KOPT-K1 (cell line): Measurements from ENCODE around the gene ABHD8.
"Not testable (repeated sequence)": the region's sequence is repeated elsewhere in the genome, so short reads cannot be mapped to it uniquely, and the experiment has no call there.

ENCODE experiments used
- H3K27ac ChIP-seq: fragments of 200-600 bp; sonication (generic); 2 replicates; pipeline ENCODE4 v1.5.1; 2016; ENCODE audit warnings: antibody characterized with exemption, mild to moderate bottlenecking, low read depth, low read length; ENCODE audit not compliant: poor library complexity, severe bottlenecking
- H3K36me3 ChIP-seq: fragments of 200-600 bp; sonication (generic); 2 replicates; pipeline ENCODE4 v1.5.1; 2017; ENCODE audit warnings: antibody characterized with exemption, mild to moderate bottlenecking, low read length, moderate library complexity; ENCODE audit not compliant: insufficient read depth
- H3K9me3 ChIP-seq: fragments of 200-600 bp; sonication (generic); 2 replicates; pipeline ENCODE4 v1.5.1; 2017; ENCODE audit warnings: antibody characterized with exemption, low read length, mild to moderate bottlenecking; ENCODE audit not compliant: insufficient read depth, poor library complexity, severe bottlenecking

Gene ABHD8

DNA sequence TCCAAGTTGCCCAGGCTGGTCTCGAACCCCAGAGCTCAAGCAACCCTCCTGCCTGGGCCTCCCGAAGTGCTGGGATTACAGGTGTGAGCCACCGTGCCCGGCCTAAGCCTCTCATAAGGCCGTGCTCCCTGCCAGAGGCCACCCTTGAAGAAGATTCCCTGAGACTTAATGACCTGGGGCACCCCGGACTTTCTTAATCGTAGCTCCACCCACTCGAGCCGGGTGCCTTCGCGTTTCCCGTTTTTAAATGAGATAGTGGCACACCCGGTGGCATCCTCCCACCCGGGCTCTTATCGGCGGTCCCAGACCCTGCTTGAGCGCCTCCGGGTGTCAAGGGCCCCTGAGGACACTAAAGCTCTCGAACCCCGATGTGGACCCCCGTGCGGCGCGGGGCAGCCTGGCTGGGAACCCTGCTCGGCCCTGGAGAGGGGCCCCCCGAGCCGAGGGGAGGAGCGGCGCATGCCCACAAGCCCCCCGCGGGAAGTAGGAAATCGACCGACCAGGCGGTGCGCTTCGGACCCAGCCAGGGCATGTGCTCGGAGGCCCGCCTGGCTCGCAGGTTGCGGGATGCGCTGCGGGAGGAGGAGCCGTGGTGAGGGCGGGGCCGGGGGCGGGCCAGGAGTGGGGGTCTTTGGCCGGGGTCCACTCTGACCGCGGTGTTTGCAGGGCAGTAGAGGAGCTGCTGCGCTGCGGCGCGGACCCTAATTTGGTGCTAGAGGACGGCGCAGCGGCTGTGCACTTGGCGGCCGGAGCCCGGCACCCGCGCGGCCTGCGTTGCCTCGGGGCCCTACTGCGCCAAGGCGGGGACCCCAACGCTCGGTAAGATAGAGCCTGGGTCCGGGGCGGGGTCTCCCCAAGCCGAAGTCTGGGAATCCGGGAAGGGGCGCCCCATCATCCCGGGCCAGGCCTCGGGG lies 21.6 kb downstream of the ABHD8 start, which contains the start of gene ANKLE1:
TSS of gene ANKLE1 (plus strand) at position 511 of the 914 bp plus-strand sequence. CDS start at position 531, 20 bp downstream.
- peaks cover 60% of the 10 kb centered on the region for H3K36me3 ChIP-seq
- H3K27ac ChIP-seq, result peak within 1 kb of the TSS; percentile 64
- no peaks in the 10 kb centered on the region for H3K9me3 ChIP-seq

DNA sequence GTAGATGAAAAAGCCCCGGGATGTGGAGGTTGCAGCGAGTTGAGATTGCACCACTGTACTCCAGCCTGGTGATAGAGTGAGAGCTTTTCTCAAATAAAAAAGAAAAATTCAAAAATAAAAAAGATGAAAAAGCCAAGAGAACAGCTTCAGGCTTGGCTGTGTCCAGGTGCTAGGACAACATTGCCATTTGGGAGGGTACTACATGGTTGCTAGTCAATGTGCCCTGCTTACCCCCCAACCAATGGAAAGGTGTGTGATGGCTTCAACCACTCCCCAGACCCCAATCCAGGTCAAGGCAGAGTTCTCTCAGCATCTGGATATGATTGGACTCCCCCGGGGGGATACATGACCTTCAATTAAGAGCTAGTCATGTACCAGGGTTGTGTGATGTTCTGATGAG lies 23.8 kb downstream of the ABHD8 start:
- Histone ChIP-seq H3K9me3 (no peaks in the 10 kb centered on the region), H3K36me3 (peaks cover 61% of the 10 kb centered on the region), H3K27ac (no peak overlapping the region)

DNA sequence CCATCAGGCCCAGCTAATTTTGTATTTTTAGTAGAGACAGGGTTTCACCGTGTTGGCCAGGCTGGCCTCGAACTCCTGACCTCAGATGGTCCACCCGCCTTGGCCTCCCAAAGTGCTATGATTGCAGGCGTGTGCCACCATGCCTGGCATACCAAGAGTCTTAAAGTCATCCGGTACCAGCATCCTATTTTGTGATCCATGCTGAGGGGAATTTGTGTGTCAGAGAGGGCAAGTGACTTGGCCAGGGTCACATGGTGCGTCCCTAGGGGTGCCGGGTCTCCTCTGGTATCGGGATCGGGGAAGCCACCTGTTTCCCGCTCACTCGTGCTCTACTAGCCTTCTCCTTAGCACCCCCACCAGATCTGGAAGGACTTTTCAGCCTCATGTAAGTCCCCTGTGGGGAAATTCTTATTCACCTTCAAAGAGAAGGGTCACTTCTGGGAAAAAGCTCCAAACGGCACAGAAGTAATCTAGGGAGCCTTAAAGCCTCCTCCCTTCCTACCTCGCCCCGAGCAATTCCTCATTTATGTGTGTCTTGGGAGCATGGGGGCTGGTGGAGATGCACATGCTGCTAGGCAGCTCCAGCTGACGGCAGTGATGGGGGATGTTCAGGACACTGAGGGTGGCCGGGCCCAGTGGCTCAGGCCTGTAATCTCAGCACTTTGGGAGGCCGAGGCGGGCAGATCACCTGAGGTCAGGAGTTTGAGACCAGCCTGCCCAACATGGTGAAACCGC lies 27.6 kb downstream of the ABHD8 start:
- peaks cover 77% of the 10 kb centered on the region for H3K36me3 ChIP-seq

DNA sequence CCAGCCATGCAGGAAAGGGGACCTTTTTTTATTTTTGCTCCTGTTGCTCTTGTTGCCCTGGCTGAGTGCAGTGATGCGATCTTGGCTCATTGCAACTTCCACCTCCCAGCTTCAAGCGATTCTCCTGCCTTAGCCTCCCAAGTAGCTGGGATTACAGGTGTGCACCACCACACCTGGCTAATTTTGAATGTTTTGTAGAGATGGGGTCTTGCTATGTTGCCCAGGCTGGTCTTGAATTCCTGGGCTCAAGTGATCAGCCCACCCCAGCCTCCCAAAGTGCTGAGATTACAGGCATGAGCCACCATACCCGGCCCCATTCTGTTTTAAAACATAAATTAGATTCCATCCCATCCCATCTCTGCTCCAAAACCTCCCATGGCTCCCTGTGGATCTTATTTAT lies 28.3 kb downstream of the ABHD8 start:
- not testable (repeated sequence) for H3K9me3 ChIP-seq, H3K27ac ChIP-seq
- peaks cover 83% of the 10 kb centered on the region for H3K36me3 ChIP-seq

More for the DNA sequence above, 27.6 kb downstream of the ABHD8 start:
- Histone ChIP-seq H3K27ac (no peak overlapping the region), H3K9me3 (no peaks in the 10 kb centered on the region)

DNA sequence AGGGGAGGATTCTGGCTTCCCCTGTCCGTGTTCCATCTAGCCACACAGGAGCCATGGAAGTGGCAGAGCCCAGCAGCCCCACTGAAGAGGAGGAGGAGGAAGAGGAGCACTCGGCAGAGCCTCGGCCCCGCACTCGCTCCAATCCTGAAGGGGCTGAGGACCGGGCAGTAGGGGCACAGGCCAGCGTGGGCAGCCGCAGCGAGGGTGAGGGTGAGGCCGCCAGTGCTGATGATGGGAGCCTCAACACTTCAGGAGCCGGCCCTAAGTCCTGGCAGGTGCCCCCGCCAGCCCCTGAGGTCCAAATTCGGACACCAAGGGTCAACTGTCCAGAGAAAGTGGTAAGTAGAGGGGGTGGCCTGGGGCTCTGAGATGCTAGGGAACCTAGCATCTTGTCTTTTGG lies 34.5 kb downstream of the ABHD8 start:
- Histone ChIP-seq H3K36me3 (peaks cover 42% of the 10 kb centered on the region), H3K27ac (peak overlapping the region; percentile 73), H3K9me3 (no peaks in the 10 kb centered on the region)

DNA sequence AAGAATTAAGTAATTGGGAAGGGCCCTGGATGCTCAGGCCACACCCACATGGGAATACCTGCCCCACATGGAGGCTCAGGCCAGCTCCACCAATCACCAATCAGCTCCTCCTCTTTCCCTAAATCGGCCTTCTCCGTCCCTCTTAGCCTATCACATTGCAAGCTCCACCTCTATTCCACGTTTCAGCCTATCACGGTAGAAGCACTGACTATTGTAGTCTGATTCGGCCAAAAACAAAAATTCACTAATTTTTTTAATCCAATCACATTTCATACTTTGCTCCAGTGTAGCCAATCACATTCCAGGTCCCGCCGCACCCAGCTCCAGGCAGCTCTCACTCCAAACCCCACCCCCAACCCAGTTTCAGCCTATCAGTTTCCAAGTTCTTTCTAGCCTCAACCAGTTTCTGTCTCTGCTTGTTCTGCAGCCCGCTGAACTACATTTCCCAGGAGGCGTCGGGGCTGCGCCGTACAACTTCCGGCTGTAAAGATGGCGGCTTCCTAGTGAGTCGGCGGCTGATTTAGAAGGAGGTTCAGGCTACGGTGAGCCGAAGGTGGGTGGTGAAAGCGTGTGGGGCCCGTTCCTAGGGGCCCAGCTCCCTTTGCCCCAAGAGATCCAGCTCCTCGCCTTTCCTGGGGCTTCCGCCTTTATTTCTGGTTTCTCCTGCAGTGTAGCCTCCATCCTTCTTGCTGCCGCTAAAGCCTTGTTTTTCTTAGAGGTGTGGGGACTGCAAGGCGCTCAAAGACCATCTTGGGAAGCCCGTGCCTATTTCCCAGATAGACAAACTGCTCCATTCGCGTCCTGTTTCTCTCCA lies 36.0 kb downstream of the ABHD8 start, which contains the start of gene BABAM1:
TSS of gene BABAM1 (plus strand) at position 469 of the 814 bp plus-strand sequence. CDS start 1,364 bp downstream, outside the sequence.
- Histone ChIP-seq H3K9me3 (no peaks in the 10 kb centered on the region), H3K36me3 (peaks cover 29% of the 10 kb centered on the region), H3K27ac (peak within 1 kb of the TSS; percentile 73)

DNA sequence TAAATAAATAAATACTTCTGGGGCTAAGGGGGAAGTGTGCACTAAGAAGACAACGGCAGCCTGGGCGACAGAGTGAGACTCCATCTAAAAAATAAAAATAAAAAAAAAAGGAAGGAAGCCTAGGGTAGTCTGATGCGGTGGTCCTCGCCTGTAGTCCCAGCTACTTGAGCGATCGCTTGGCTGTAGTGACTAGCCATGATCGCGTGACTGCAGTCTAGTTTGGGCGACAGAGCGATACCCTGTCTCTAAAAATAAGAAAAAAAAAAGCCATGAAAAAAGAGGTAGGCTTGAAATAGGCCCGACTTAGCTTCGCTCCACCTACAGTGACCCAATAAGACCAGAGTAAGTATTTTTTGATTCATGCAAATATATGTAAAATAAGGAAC lies 36.6 kb downstream of the ABHD8 start:
- no peak overlapping the region for H3K27ac ChIP-seq
- H3K36me3 ChIP-seq, result peaks cover 23% of the 10 kb centered on the region
- no peaks in the 10 kb centered on the region for H3K9me3 ChIP-seq

DNA sequence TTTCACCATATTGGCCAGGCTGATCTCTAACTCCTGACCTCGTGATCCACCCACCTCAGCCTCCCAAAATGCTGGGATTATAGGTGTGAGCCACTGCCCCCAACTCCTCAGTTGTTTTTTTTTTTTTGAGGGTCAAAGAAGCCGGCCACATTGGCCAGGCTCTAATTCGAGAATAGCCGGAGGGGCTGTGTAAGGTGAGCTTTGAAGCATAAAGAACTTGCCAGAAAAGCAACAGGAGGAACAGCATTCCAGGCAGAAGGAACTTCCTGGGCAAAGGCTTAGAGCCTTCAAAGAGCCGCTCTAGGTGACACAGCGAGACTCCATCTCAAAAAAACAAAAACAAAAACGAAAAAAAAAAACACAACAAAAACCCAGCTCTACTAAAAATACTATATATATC lies 37.2 kb downstream of the ABHD8 start:
- Histone ChIP-seq H3K36me3 (peaks cover 18% of the 10 kb centered on the region), H3K27ac (no peak overlapping the region)

DNA sequence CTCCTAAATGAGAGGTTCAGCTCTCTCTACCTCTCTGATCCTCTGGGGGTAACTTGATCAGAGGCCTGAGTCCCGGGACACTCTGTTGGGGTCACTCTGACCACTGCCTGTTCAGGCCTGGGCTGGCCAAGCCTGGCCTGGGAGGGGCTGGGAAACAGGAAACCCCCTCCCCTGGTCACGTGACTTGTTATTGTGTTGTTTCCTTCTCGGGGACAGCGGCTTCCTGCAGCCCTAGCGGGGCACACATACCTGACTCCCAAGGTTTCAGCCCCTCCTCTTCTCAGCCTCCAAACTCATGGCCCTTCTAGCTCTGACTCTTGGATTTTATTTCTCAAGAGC lies 38.6 kb downstream of the ABHD8 start, which contains the start of gene USHBP1:
TSS of gene USHBP1 (minus strand) at position 105 of the 339 bp plus-strand sequence. CDS start 446 bp downstream, outside the sequence.
- H3K36me3 ChIP-seq, result peaks cover 9% of the 10 kb centered on the region; the same call in 1 of the 2 replicates
- H3K27ac ChIP-seq, result no peak within 1 kb of the TSS
- no peaks in the 10 kb centered on the region for H3K9me3 ChIP-seq

More for the DNA sequence above, 37.2 kb downstream of the ABHD8 start:
- no peaks in the 10 kb centered on the region for H3K9me3 ChIP-seq

DNA sequence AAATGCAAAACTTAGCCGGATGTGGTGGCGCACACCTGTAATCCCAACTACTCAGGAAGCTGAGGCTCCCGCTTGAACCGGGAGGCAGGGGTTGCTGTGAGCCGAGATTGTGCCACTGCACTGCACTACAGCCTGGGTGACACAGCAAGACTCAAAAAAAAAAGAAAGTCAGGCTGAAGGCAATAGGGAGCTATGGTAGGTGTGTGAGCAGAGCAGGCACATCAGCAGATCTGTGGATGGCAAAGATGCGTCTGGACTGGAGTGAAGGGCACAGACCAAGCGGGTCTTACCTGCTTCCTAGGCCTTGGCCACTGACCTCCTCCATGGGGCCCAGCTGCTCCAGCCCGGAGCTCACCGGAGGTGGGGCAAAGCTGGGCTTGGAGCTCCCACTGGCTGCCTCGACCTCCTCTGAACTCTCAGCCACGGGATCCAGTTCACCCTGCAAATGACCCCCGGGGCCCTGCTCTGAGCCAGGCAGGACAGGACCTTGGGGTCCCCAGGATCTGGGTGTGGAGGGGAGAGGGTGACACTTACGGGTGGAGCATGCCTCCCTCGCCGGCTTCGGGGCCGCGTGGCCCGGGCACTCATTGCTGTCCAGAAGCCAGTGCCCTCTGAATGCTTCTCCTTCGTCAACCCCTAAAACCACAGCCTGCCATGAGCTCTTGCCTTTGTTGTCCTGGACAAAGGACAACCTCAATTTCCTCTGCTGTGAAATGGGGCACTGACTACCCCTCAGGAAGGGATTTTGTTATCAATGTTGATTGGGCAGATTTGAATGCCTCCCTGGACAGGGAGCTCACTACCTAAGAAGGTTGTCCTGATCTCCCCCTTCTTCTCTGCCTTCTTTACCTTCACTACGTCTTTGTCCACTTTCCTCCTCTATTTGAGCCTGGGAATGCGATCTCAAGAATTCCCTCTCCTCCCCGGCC lies 39.2 kb downstream of the ABHD8 start:
- H3K9me3 ChIP-seq, result no peaks in the 10 kb centered on the region
- H3K36me3 ChIP-seq, result peaks cover 4% of the 10 kb centered on the region; the same call in 1 of the 2 replicates
- no peak overlapping the region for H3K27ac ChIP-seq

DNA sequence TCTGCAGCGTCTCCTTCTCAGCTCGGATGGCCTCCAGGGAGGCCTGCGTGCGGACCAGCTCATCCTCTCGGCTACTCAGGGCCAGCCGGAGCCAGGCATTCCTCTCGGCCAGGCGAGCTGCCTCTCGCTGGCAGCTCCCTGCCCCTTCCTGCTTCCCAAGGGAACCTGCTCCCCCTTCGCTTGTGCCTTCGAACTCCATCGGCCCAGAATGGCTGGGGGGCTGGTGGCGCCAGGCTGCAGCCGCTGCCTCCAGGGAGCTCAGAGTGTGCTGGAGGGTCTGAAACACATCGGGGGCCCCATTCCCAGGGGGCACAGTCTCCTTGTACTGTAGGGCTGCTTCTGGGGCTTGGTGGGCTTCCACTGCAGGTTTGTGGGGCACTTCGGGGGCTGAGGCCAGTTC lies 40.7 kb downstream of the ABHD8 start:
- H3K27ac ChIP-seq, result no peak overlapping the region
- H3K36me3 ChIP-seq, result no peaks in the 10 kb centered on the region
- no peaks in the 10 kb centered on the region for H3K9me3 ChIP-seq

DNA sequence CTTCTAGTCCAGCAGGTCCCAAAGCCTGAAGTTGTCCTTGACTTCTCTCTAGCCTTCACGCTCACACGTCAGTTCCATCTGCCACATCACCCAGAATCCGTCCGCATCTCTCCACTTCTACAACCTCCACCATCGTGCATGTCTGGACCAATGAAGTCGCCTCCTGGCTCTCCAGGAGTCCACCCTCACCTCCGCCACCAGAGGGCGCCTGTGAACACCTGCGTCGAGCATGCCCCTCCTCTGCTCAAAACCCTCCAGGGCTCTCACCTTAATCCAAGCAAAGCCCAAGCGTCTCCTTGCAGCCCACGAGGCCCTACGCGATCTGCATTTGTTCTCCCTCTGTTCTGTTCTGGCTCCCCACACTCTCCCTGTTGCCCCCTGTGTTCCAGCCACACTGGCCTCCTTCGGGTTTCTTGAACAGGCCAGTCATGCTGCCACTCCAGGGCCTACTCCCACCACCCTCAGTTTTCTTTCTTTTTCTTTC lies 42.3 kb downstream of the ABHD8 start:
- no peaks in the 10 kb centered on the region for H3K36me3 ChIP-seq
- H3K9me3 ChIP-seq, result no peaks in the 10 kb centered on the region
- H3K27ac ChIP-seq, result no peak overlapping the region

DNA sequence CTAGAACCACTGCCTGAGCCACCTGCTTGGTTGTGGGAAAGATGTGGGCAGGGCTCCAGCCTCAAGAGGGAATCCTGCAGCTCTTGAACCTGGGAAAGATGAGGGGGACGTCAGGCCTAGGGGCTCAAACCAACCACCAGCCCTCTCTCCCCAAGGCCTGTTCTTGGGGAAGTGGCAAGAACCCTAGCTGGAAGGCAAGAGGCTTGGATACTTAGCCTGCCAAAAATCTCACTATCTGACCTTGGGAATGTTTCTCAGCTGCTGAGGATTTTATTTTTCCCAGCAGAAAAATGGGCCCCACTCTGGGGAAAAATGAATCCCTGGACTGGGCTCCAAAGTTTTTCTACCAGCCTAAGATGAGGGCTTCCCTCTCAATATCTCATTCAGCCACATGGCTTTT lies 43.3 kb downstream of the ABHD8 start:
- Histone ChIP-seq H3K27ac (no peak overlapping the region), H3K36me3 (no peaks in the 10 kb centered on the region), H3K9me3 (no peaks in the 10 kb centered on the region)
